Panc1 (cell line): ENCODE data around the gene PRELID2. TPM values are rescaled to one million over a fixed set of nuclear protein-coding genes. Genes with fewer than 3 reads are reported as not detected.
"Not testable (repeated sequence)": the region's sequence is repeated elsewhere in the genome, so short reads cannot be mapped to it uniquely, and the experiment has no call there.

ENCODE experiments used
- ATAC-seq: fragments of 200-7000 bp; cut with Tn5 transposase; 2 replicates; pipeline ENCODE4 v1.9.1; 2020; ENCODE audit warnings: mild to moderate bottlenecking, moderate library complexity
- BruUV-seq: library from RNA; stranded (reverse); fragments of 400-500 nt; replicated peaks from 2 replicates; lab custom pipeline; 2021; lab: Mats Ljungman, UMichigan
- CTCF ChIA-PET: fragments of 300-600 bp; sonication (Branson Sonifier 250); formaldehyde crosslinking; loops from one replicate; lab custom pipeline; 2022; ENCODE audit warnings: antibody characterized with exemption; lab: Charles Lee
- POLR2A ChIA-PET: fragments of 300-600 bp; sonication (Branson Sonifier 250); formaldehyde crosslinking; loops from one replicate; lab custom pipeline; 2022; ENCODE audit warnings: antibody characterized with exemption; lab: Charles Lee
- DNase-seq: peaks from one replicate; pipeline ENCODE4 v3.0.0-alpha.2; 2010; ENCODE audit warnings: low read depth, low spot score
- H3K27ac ChIP-seq: 2 replicates; pipeline ENCODE4 v1.5.1; 2011; ENCODE audit warnings: mild to moderate bottlenecking, low read length, inconsistent platforms
- H3K27me3 ChIP-seq: fragments of 200-500 bp; sonication (Bioruptor generic); 2 replicates; pipeline ENCODE4 v1.6.0; 2014; ENCODE audit warnings: low read length, inconsistent platforms; ENCODE audit not compliant: control insufficient read depth, insufficient read depth
- H3K36me3 ChIP-seq: fragments of 200-500 bp; sonication (Bioruptor generic); 2 replicates; pipeline ENCODE4 v1.5.1; 2014; ENCODE audit warnings: inconsistent platforms, mild to moderate bottlenecking, low read length, moderate library complexity; ENCODE audit not compliant: control insufficient read depth, insufficient read depth
- H3K4me1 ChIP-seq: 2 replicates; pipeline ENCODE4 v1.5.1; 2011; ENCODE audit warnings: inconsistent platforms, mild to moderate bottlenecking, low read length, moderate library complexity; ENCODE audit not compliant: control insufficient read depth, insufficient read depth
- H3K4me3 ChIP-seq, 2 experiments: 2 replicates each; pipeline ENCODE4 v1.5.1; 2011 to 2012; ENCODE audit warnings: low read depth in 2 of 2, low read length in 2 of 2, mild to moderate bottlenecking in 2 of 2, inconsistent platforms in 1 of 2, moderate library complexity in 1 of 2
- H3K9me3 ChIP-seq: fragments of 200-500 bp; sonication (Bioruptor generic); 2 replicates; pipeline ENCODE4 v1.5.1; 2014; ENCODE audit warnings: low read depth, mild to moderate bottlenecking, inconsistent platforms, low read length, moderate library complexity; ENCODE audit not compliant: control insufficient read depth, insufficient read depth
- CTCF ChIP-seq: fragments of 450-650 bp; IDR thresholded peaks from 2 replicates; pipeline ENCODE4 v1.5.1; 2017; ENCODE audit warnings: mild to moderate bottlenecking
- POLR2AphosphoS5 ChIP-seq: IDR thresholded peaks from 2 replicates; pipeline ENCODE4 v1.6.1; 2012; ENCODE audit warnings: mild to moderate bottlenecking, low read depth, low read length, moderate library complexity
- REST ChIP-seq, 2 experiments: IDR thresholded peaks; 2 replicates each; pipeline ENCODE4 v1.6.1; 2011 to 2012; ENCODE audit warnings: low read depth in 2 of 2, control low read depth in 1 of 2, low read length in 1 of 2, mild to moderate bottlenecking in 1 of 2, moderate library complexity in 1 of 2; ENCODE audit not compliant: insufficient read depth in 1 of 2
- SIN3A ChIP-seq: IDR thresholded peaks from 2 replicates; pipeline ENCODE4 v1.6.1; 2012; ENCODE audit warnings: low read depth, mild to moderate bottlenecking, low read length, moderate library complexity, borderline replicate concordance; ENCODE audit not compliant: insufficient read depth
- TCF7L2 ChIP-seq: IDR thresholded peaks from 2 replicates; pipeline ENCODE4 v1.6.1; 2011; ENCODE audit warnings: mild to moderate bottlenecking, low read depth, low read length, inconsistent platforms
- in situ Hi-C: cut with HindIII; loops from 2 replicates; pipeline ENCODE4 v1.10.0; 2016; ENCODE audit warnings: low sequenced_read_pairs, low pct_unique_long_range_greater_than_20kb
- intact Hi-C: fragments of 100-400 bp; cut with micrococcal nuclease; formaldehyde crosslinking; loops from one replicate; pipeline ENCODE4 v1.10.0; 2022; ENCODE audit not compliant: unreplicated experiment
- total RNA-seq: library from RNA; stranded (reverse); gene quantifications from one replicate; pipeline ENCODE4 v1.2.1, GENCODE V29; 2021; ENCODE audit not compliant: unreplicated experiment

Gene PRELID2
- total RNA-seq, 1 experiment from 2014 or later: 15.4 TPM

- Histone ChIP-seq H3K27ac (no peak overlapping the region), H3K27me3 (no peaks in the 10 kb centered on the region), H3K4me3 (no peak overlapping the region), H3K36me3 (no peaks in the 10 kb centered on the region), H3K4me1 (no peaks in the 10 kb centered on the region), H3K9me3 (no peaks in the 10 kb centered on the region)
- ChIA-PET CTCF (no interaction called here), POLR2A (no interaction called here)
- TF ChIP-seq CTCF (no peak), SIN3A (no peak), POLR2AphosphoS5 (no peak), REST (IDR thresholded peaks at IDR 0.05; ENCODE audit: insufficient read depth in 1 of 2, low read depth in 2 of 2, low read length in 1 of 2) (no peak), TCF7L2 (no peak)
- ATAC-seq (no peak), DNase-seq (no peak)
- in situ Hi-C loops (no loop called here), intact Hi-C loops (no loop called here)
- BruUV-seq: no TSS peak
These were observed 34.6 kb upstream of the PRELID2 start for GRCh38 chr5:145869753-145870152.

GRCh38 chr5:145867806-145868205 is 32.7 kb upstream of the PRELID2 start:
- ATAC-seq (no peak), DNase-seq (no peak)
- Histone ChIP-seq H3K36me3 (no peaks in the 10 kb centered on the region), H3K4me3 (no peak overlapping the region), H3K9me3 (no peaks in the 10 kb centered on the region), H3K4me1 (no peaks in the 10 kb centered on the region), H3K27ac (no peak overlapping the region), H3K27me3 (no peaks in the 10 kb centered on the region)
- no peak for TF ChIP-seq CTCF
- no peak for TF ChIP-seq REST (IDR thresholded peaks at IDR 0.05; ENCODE audit: insufficient read depth in 1 of 2, low read depth in 2 of 2, low read length in 1 of 2)
- TF ChIP-seq POLR2AphosphoS5: no peak
- no peak for TF ChIP-seq TCF7L2
- no peak for TF ChIP-seq SIN3A
- CTCF ChIA-PET: no interaction called here
- BruUV-seq: no TSS peak
- intact Hi-C loops (no loop called here), in situ Hi-C loops (no loop called here)
- POLR2A ChIA-PET: no interaction called here

- H3K4me3 ChIP-seq, CTCF ChIA-PET, H3K9me3 ChIP-seq, in situ Hi-C loops, ATAC-seq, intact Hi-C loops, H3K27me3 ChIP-seq, H3K36me3 ChIP-seq, H3K4me1 ChIP-seq, DNase-seq, BruUV-seq, POLR2A ChIA-PET, H3K27ac ChIP-seq: not testable (repeated sequence)
These were observed 29.3 kb upstream of the PRELID2 start for GRCh38 chr5:145864432-145864831.
